ENCODE results near the gene ADARB1. TPM values are rescaled to one million over a fixed set of nuclear protein-coding genes. Genes with fewer than 3 reads are reported as not detected.

The ADARB1 gene
- total RNA-seq, 1 donor from 2014 or later: 14.0 TPM

GRCh38 chr21:45237401-45237800, 163.0 kb downstream of the ADARB1 start:
- FAIRE-seq: no peak

GRCh38 chr21:45241357-45241756, 167.0 kb downstream of the ADARB1 start:
- no peak for DNase-seq (ENCODE audit: low read depth)

More at GRCh38 chr21:45237401-45237800, 163.0 kb downstream of the ADARB1 start:
- no peak for DNase-seq (ENCODE audit: low read depth)
- TF ChIP-seq CTCF (IDR thresholded peaks at IDR 0.05; ENCODE audit: insufficient read depth, low read length, severe bottlenecking): no peak
- H3K36me3 ChIP-seq (ENCODE audit: control insufficient read depth, insufficient read depth, low read length): no peaks in the 10 kb centered on the region
- H3K27me3 ChIP-seq (ENCODE audit: control insufficient read depth, insufficient read depth, low read length): no peaks in the 10 kb centered on the region
- H3K4me3 ChIP-seq (ENCODE audit: low read depth, low read length): no peak overlapping the region

GRCh38 chr21:45243603-45244002, 169.2 kb downstream of the ADARB1 start:
- no peak for TF ChIP-seq CTCF (IDR thresholded peaks at IDR 0.05; ENCODE audit: insufficient read depth, low read length, severe bottlenecking)
- no peaks in the 10 kb centered on the region for H3K36me3 ChIP-seq (ENCODE audit: control insufficient read depth, insufficient read depth, low read length)
- H3K4me3 ChIP-seq (ENCODE audit: low read depth, low read length): no peak overlapping the region
- H3K27me3 ChIP-seq (ENCODE audit: control insufficient read depth, insufficient read depth, low read length): peaks cover 3% of the 10 kb centered on the region
- FAIRE-seq (no peak), DNase-seq (ENCODE audit: low read depth) (no peak)

More at GRCh38 chr21:45241357-45241756, 167.0 kb downstream of the ADARB1 start:
- H3K4me3 ChIP-seq (ENCODE audit: low read depth, low read length): no peak overlapping the region
- H3K36me3 ChIP-seq (ENCODE audit: control insufficient read depth, insufficient read depth, low read length): no peaks in the 10 kb centered on the region
- H3K27me3 ChIP-seq (ENCODE audit: control insufficient read depth, insufficient read depth, low read length): peaks cover 1% of the 10 kb centered on the region
- FAIRE-seq: no peak
- TF ChIP-seq CTCF (IDR thresholded peaks at IDR 0.05; ENCODE audit: insufficient read depth, low read length, severe bottlenecking): no peak

- FAIRE-seq: no peak
- H3K4me3 ChIP-seq (ENCODE audit: low read depth, low read length): no peak overlapping the region
- peaks cover 3% of the 10 kb centered on the region for H3K27me3 ChIP-seq (ENCODE audit: control insufficient read depth, insufficient read depth, low read length)
- DNase-seq (ENCODE audit: low read depth): no peak
- H3K36me3 ChIP-seq (ENCODE audit: control insufficient read depth, insufficient read depth, low read length): no peaks in the 10 kb centered on the region
- no peak for TF ChIP-seq CTCF (IDR thresholded peaks at IDR 0.05; ENCODE audit: insufficient read depth, low read length, severe bottlenecking)
Observed at GRCh38 chr21:45244799-45245340, 170.5 kb downstream of the ADARB1 start.

- no peak for TF ChIP-seq CTCF (IDR thresholded peaks at IDR 0.05; ENCODE audit: insufficient read depth, low read length, severe bottlenecking)
- Histone ChIP-seq H3K27me3 (ENCODE audit: control insufficient read depth, insufficient read depth, low read length) (peaks cover 3% of the 10 kb centered on the region), H3K36me3 (ENCODE audit: control insufficient read depth, insufficient read depth, low read length) (no peaks in the 10 kb centered on the region), H3K4me3 (ENCODE audit: low read depth, low read length) (no peak overlapping the region)
- FAIRE-seq (no peak), DNase-seq (ENCODE audit: low read depth) (no peak)
Observed at GRCh38 chr21:45246386-45247320, 172.3 kb downstream of the ADARB1 start.

All from bronchial epithelial cell (primary cell).